Stomach (tissue), 9 donors: Measurements from ENCODE around the gene CLEC4G. TPM values are rescaled to one million over a fixed set of nuclear protein-coding genes. Genes with fewer than 3 reads are reported as not detected.
"Not testable (repeated sequence)": the region's sequence is repeated elsewhere in the genome, so short reads cannot be mapped to it uniquely, and the experiment has no call there.

Source experiments
- DNase-seq, 2 donors: peaks; one replicate each; pipeline versions ENCODE4 v3.0.0 to v3.0.0-alpha.2; 2013 to 2019
- H3K27ac ChIP-seq, 5 donors: fragments of 200-600 bp in 4 of 5; sonication (generic) in 4 of 5; one replicate each; pipeline ENCODE4 v1.5.1; 2013 to 2019; ENCODE audit warnings: mild to moderate bottlenecking in 1 of 5, moderate library complexity in 1 of 5
- H3K27me3 ChIP-seq, 3 donors: fragments of 200-600 bp; sonication (generic); one replicate each; pipeline ENCODE4 v1.5.1; 2017 to 2019; ENCODE audit warnings: mixed run types in 1 of 3
- H3K36me3 ChIP-seq, 4 donors: fragments of 200-600 bp; sonication (generic); 1 replicate in 3 of 4; 2 replicates in 1 of 4; pipeline ENCODE4 v1.5.1; 2016 to 2019
- H3K4me1 ChIP-seq, 4 donors: fragments of 200-600 bp; sonication (generic); one replicate each; pipeline ENCODE4 v1.5.1; 2016 to 2019
- H3K4me3 ChIP-seq, 4 donors: fragments of 200-600 bp; sonication (generic) in 3 of 4; one replicate each; pipeline ENCODE4 v1.5.1; 2016 to 2019; ENCODE audit warnings: mild to moderate bottlenecking in 1 of 4
- H3K9me3 ChIP-seq, 4 donors: fragments of 200-600 bp; sonication (generic); one replicate each; pipeline ENCODE4 v1.5.1; 2016 to 2019
- CTCF ChIP-seq, 7 experiments: fragments of 450-650 bp in 4 of 7; fragments of 200-600 bp in 3 of 7; sonication (generic) in 3 of 7; IDR thresholded peaks; one replicate each; pipeline ENCODE4 v1.5.1; 2016 to 2019; ENCODE audit warnings: antibody characterized with exemption in 7 of 7, control low read depth in 2 of 7, mild to moderate bottlenecking in 1 of 7
- EP300 ChIP-seq: sonication (generic); formaldehyde crosslinking; IDR thresholded peaks from one replicate; pipeline ENCODE4 v1.6.1; 2017; ENCODE audit warnings: antibody characterized with exemption
- POLR2A ChIP-seq, 4 donors: fragments of 450-650 bp; IDR thresholded peaks; one replicate each; pipeline ENCODE4 v1.6.1; 2016; ENCODE audit warnings: antibody characterized with exemption in 4 of 4, control low read depth in 2 of 4, mild to moderate bottlenecking in 1 of 4, moderate library complexity in 1 of 4
- POLR2AphosphoS5 ChIP-seq, 3 donors: sonication (generic); formaldehyde crosslinking; IDR thresholded peaks; one replicate each; pipeline ENCODE4 v1.6.1; 2016; ENCODE audit warnings: antibody characterized with exemption in 3 of 3
- WGBS, 5 donors: extraction: QIAGEN DNeasy Blood & Tissue Kit in 3 of 5; methylation state at CpG; one replicate each; pipeline versions ENCODE4 v1.1.5 to v1.1.7; 2013 to 2018; 5-methylcytosine and 5-hydroxymethylcytosine counted together
- intact Hi-C: fragments of 100-400 bp; cut with DNase I; formaldehyde crosslinking; loops from one replicate; pipeline ENCODE4 v1.15.1; 2023; ENCODE audit warnings: low total_unique reads
- polyA plus RNA-seq, 3 donors: library from polyadenylated mRNA; stranded (reverse); fragments of 200-250 nt; gene quantifications; one replicate each; pipeline ENCODE4 v1.2.3, GENCODE V29; 2013
- total RNA-seq, 5 donors: library from RNA; depleted of rRNA; stranded (reverse); fragments of >200 nt; gene quantifications; one replicate each; pipeline versions ENCODE4 v1.1.0 to v1.2.3, GENCODE V29; 2014 to 2016
- donor health status: healthy with polysubstance abuse.
- donor health status: Bipolar disorder and iron deficiency.
- donor health status: healthy.

The CLEC4G gene
- total and polyA plus RNA-seq, 8 donors, result 0.25 to 1.2 (median 0.69) TPM; not detected in 4

GRCh38 chr19:7746903-7747884, 15.3 kb upstream of the CLEC4G start, which contains the start of gene CD209:
Gene CD209, minus strand, starts transcription at chr19:7747534. Its CDS starts 23 bp downstream, at chr19:7747511.
- H3K9me3 ChIP-seq, result no peaks in the 10 kb centered on the region
- TF ChIP-seq CTCF (IDR thresholded peaks at IDR 0.05), result no peak
- TF ChIP-seq EP300, result no peak
- no peak for TF ChIP-seq POLR2A (IDR thresholded peaks at IDR 0.05)
- TF ChIP-seq POLR2AphosphoS5 (IDR thresholded peaks at IDR 0.05), result no peak
- peak within 1 kb of the TSS in 1 of 4 donors; percentile 11 for H3K4me3 ChIP-seq
- no peaks in the 10 kb centered on the region for H3K36me3 ChIP-seq
- intact Hi-C loops, result no loop called here
- WGBS, 5 donors, result 51 to 70% (median 59%) methylated on average over 6 to 7 of the region's 7 CpGs
- no peaks in the 10 kb centered on the region for H3K4me1 ChIP-seq
- H3K27ac ChIP-seq, result peak within 1 kb of the TSS in 1 of 5 donors; percentile 14
- peaks cover 0 to 57% (median 5%) of the 10 kb centered on the region in 3 donors for H3K27me3 ChIP-seq
- no peak for DNase-seq

GRCh38 chr19:7746306-7746705, 14.4 kb upstream of the CLEC4G start:
- H3K27me3 ChIP-seq, result peaks cover 0 to 51% (median 5%) of the 10 kb centered on the region in 3 donors
- H3K4me3 ChIP-seq, result peak overlapping the region in 1 of 4 donors; percentile 11
- H3K4me1 ChIP-seq, DNase-seq, H3K27ac ChIP-seq, H3K9me3 ChIP-seq, intact Hi-C loops, H3K36me3 ChIP-seq: not testable (repeated sequence)
- 62 to 87% (median 78%) methylated on average over 3 to 4 of the region's 4 CpGs for WGBS, 5 donors

GRCh38 chr19:7744871-7745650, 13.2 kb upstream of the CLEC4G start:
- no peak for TF ChIP-seq POLR2AphosphoS5 (IDR thresholded peaks at IDR 0.05)
- no peak for TF ChIP-seq CTCF (IDR thresholded peaks at IDR 0.05)
- no peak for TF ChIP-seq POLR2A (IDR thresholded peaks at IDR 0.05)
- TF ChIP-seq EP300, result no peak
- 76 to 78% (median 77%) methylated on average over 10 to 12 of the region's 12 CpGs for WGBS, 5 donors
- Histone ChIP-seq H3K27ac (no peak overlapping the region), H3K4me3 (no peak overlapping the region), H3K9me3 (no peaks in the 10 kb centered on the region), H3K27me3 (peaks cover 0 to 50% (median 5%) of the 10 kb centered on the region in 3 donors), H3K36me3 (no peaks in the 10 kb centered on the region), H3K4me1 (no peaks in the 10 kb centered on the region)
- intact Hi-C loops, result no loop called here
- no peak for DNase-seq

- intact Hi-C loops, result no loop called here
- no peaks in the 10 kb centered on the region for H3K9me3 ChIP-seq
- no peaks in the 10 kb centered on the region for H3K4me1 ChIP-seq
- DNase-seq, result no peak
- H3K27me3 ChIP-seq, result peaks cover 0 to 51% (median 0%) of the 10 kb centered on the region in 3 donors
- no peak overlapping the region for H3K4me3 ChIP-seq
- WGBS, 5 donors, result 47 to 64% (median 58%) methylated on average over 5 of the region's 5 CpGs
- H3K36me3 ChIP-seq, result no peaks in the 10 kb centered on the region
- H3K27ac ChIP-seq, result no peak overlapping the region
- no peak for TF ChIP-seq EP300
- no peak for TF ChIP-seq CTCF (IDR thresholded peaks at IDR 0.05)
- no peak for TF ChIP-seq POLR2AphosphoS5 (IDR thresholded peaks at IDR 0.05)
- no peak for TF ChIP-seq POLR2A (IDR thresholded peaks at IDR 0.05)
Observed at GRCh38 chr19:7744199-7744786, 12.4 kb upstream of the CLEC4G start.
